ENCODE measurements around the gene LRP3. TPM values are rescaled to one million over a fixed set of nuclear protein-coding genes. Genes with fewer than 3 reads are reported as not detected.

LRP3 gene
- total and polyA plus RNA-seq, 2 of the 13 experiments (the other 11 are each of a cell fraction or from before 2014, with no cell fraction given) = 17.6 to 51.6 TPM

GRCh38 chr19:33241530-33242101, 47.5 kb downstream of the LRP3 start (continued):
- no peak for TF ChIP-seq ZBTB2 (CRISPR knock-in tag; IDR thresholded peaks at IDR 0.05; ENCODE audit: low read depth)
- TF ChIP-seq CCDC6 (CRISPR knock-in tag; IDR thresholded peaks at IDR 0.05) = no peak
- TF ChIP-seq MBNL3 (CRISPR knock-in tag; conservative IDR thresholded peaks at IDR 0.05) = no peak
- TF ChIP-seq ETS1 (CRISPR knock-in tag; IDR thresholded peaks at IDR 0.05) = no peak
- TF ChIP-seq MBD4 (IDR thresholded peaks at IDR 0.05; ENCODE audit: borderline replicate concordance, low read length) = no peak
- TF ChIP-seq ZNF496 (CRISPR knock-in tag; IDR thresholded peaks at IDR 0.05; ENCODE audit: insufficient replicate concordance) = no peak
- TF ChIP-seq MTF1 (CRISPR knock-in tag; IDR thresholded peaks at IDR 0.05) = no peak
- TF ChIP-seq ZNF501 (CRISPR knock-in tag; IDR thresholded peaks at IDR 0.05) = no peak; the same call in none of the 2 replicates
- no peak for TF ChIP-seq CREM (IDR thresholded peaks at IDR 0.05)
- TF ChIP-seq CREM (CRISPR knock-in tag; IDR thresholded peaks at IDR 0.05) = no peak
- no peak for TF ChIP-seq CENPBD1 (CRISPR knock-in tag; IDR thresholded peaks at IDR 0.05; ENCODE audit: borderline replicate concordance, low read depth)
- TF ChIP-seq ZNF83 (CRISPR knock-in tag; IDR thresholded peaks at IDR 0.05; ENCODE audit: borderline replicate concordance) = peak; percentile 51; the same call in 1 of the 2 replicates
- TF ChIP-seq TEAD2 (CRISPR knock-in tag; IDR thresholded peaks at IDR 0.05) = no peak
- TF ChIP-seq PHF21A (CRISPR knock-in tag; IDR thresholded peaks at IDR 0.05) = no peak
- no peak for TF ChIP-seq KMT2B (CRISPR knock-in tag; IDR thresholded peaks at IDR 0.05)
- TF ChIP-seq FOXA3 (CRISPR knock-in tag; IDR thresholded peaks at IDR 0.05) = no peak
- TF ChIP-seq ZNF800 (CRISPR knock-in tag; IDR thresholded peaks at IDR 0.05) = no peak
- no peak for TF ChIP-seq THAP9 (CRISPR knock-in tag; IDR thresholded peaks at IDR 0.05; ENCODE audit: borderline replicate concordance)
- TF ChIP-seq CBX1 (IDR thresholded peaks at IDR 0.05; ENCODE audit: low read depth) = no peak
- no peak for TF ChIP-seq FOXA1 (IDR thresholded peaks at IDR 0.05)
- TF ChIP-seq FOXA1 (CRISPR knock-in tag; IDR thresholded peaks at IDR 0.05) = no peak
- no peak for TF ChIP-seq MIER3 (CRISPR knock-in tag; IDR thresholded peaks at IDR 0.05; ENCODE audit: borderline replicate concordance)
